HEK293 (cell line): Measurements from ENCODE around the gene ARHGAP15.

Experiments
- CTCF ChIA-PET: fragments of 350-600 bp; formaldehyde crosslinking; extraction: SDS; loops from one replicate; lab custom pipeline; 2021; ENCODE audit warnings: antibody characterized with exemption; lab: Yijun Ruan, JAX
- POLR2A ChIA-PET: fragments of 300-600 bp; formaldehyde crosslinking; extraction: SDS; loops from one replicate; lab custom pipeline; 2020; ENCODE audit warnings: antibody characterized with exemption, inconsistent platforms; lab: Yijun Ruan, JAX
- H3K27ac ChIP-seq: fragments of 200-500 bp; sonication (Bioruptor generic); 2 replicates; pipeline ENCODE4 v1.5.1; 2014; ENCODE audit warnings: low read depth, low read length, control low read depth, inconsistent platforms; ENCODE audit errors: extremely low read depth
- H3K36me3 ChIP-seq, 2 experiments: fragments of 200-500 bp in 1 of 2; sonication (Bioruptor generic) in 1 of 2; 1 replicate in 1 of 2; 2 replicates in 1 of 2; pipeline ENCODE4 v1.5.1; 2014 to 2017; ENCODE audit warnings: inconsistent platforms in 2 of 2, low read length in 2 of 2; ENCODE audit not compliant: control insufficient read depth in 2 of 2, insufficient read depth in 1 of 2
- H3K4me1 ChIP-seq: fragments of 200-500 bp; sonication (Bioruptor generic); 2 replicates; pipeline ENCODE4 v1.5.1; 2014; ENCODE audit warnings: mild to moderate bottlenecking, low read length, inconsistent platforms; ENCODE audit not compliant: control insufficient read depth, insufficient read depth
- H3K4me3 ChIP-seq: 2 replicates; pipeline ENCODE4 v1.5.1; 2011; ENCODE audit warnings: low read depth, mild to moderate bottlenecking, control low read depth, low read length, moderate library complexity
- H3K9me3 ChIP-seq: fragments of 200-500 bp; sonication (Bioruptor generic); 2 replicates; pipeline ENCODE4 v1.5.1; 2014; ENCODE audit warnings: low read depth, low read length, inconsistent platforms; ENCODE audit not compliant: control insufficient read depth, insufficient read depth
- BCL6B ChIP-seq: fragments of 450-650 bp; formaldehyde crosslinking; IDR thresholded peaks from 2 replicates; pipeline ENCODE4 v1.5.1; 2017; ENCODE audit warnings: missing biosample characterization, missing genetic modification characterization
- EGR2 ChIP-seq: fragments of 450-650 bp; formaldehyde crosslinking; IDR thresholded peaks from 2 replicates; pipeline ENCODE4 v1.5.1; 2016; ENCODE audit warnings: low read depth, missing biosample characterization, missing genetic modification characterization
- GLI2 ChIP-seq: fragments of 450-650 bp; formaldehyde crosslinking; IDR thresholded peaks from 2 replicates; pipeline ENCODE4; 2017; ENCODE audit warnings: missing biosample characterization, missing genetic modification characterization, low read depth, borderline replicate concordance
- GLIS2 ChIP-seq: fragments of 450-650 bp; formaldehyde crosslinking; IDR thresholded peaks from 2 replicates; pipeline ENCODE4 v1.5.1; 2016; ENCODE audit warnings: missing biosample characterization, missing genetic modification characterization
- MYNN ChIP-seq: fragments of 450-650 bp; formaldehyde crosslinking; IDR thresholded peaks from 2 replicates; pipeline ENCODE4 v1.5.1; 2016; ENCODE audit warnings: missing biosample characterization, missing genetic modification characterization, borderline replicate concordance
- MZF1 ChIP-seq: fragments of 450-650 bp; formaldehyde crosslinking; IDR thresholded peaks from 2 replicates; pipeline ENCODE4 v1.5.1; 2017; ENCODE audit warnings: missing biosample characterization, missing genetic modification characterization, borderline replicate concordance
- YY2 ChIP-seq: fragments of 450-650 bp; formaldehyde crosslinking; IDR thresholded peaks from 2 replicates; pipeline ENCODE4 v1.5.1; 2016; ENCODE audit warnings: missing biosample characterization, missing genetic modification characterization
- ZBTB26 ChIP-seq: fragments of 450-650 bp; formaldehyde crosslinking; optimal IDR thresholded peaks from 2 replicates; pipeline ENCODE3; 2016; ENCODE audit warnings: missing biosample characterization, mild to moderate bottlenecking, missing genetic modification characterization
- ZNF10 ChIP-seq: fragments of 450-650 bp; formaldehyde crosslinking; IDR thresholded peaks from 2 replicates; pipeline ENCODE4 v1.5.1; 2017; ENCODE audit warnings: missing biosample characterization, missing genetic modification characterization
- ZNF169 ChIP-seq: fragments of 450-650 bp; formaldehyde crosslinking; IDR thresholded peaks from 2 replicates; pipeline ENCODE4 v1.5.1; 2016; ENCODE audit warnings: missing biosample characterization, missing genetic modification characterization
- ZNF280C ChIP-seq: fragments of 450-650 bp; formaldehyde crosslinking; IDR thresholded peaks from 2 replicates; pipeline ENCODE4 v1.5.1; 2016; ENCODE audit warnings: missing biosample characterization, missing genetic modification characterization
- ZNF501 ChIP-seq: fragments of 450-650 bp; formaldehyde crosslinking; IDR thresholded peaks from 2 replicates; pipeline ENCODE4 v1.5.1; 2016; ENCODE audit warnings: missing biosample characterization, missing genetic modification characterization
- ZNF830 ChIP-seq: fragments of 450-650 bp; IDR thresholded peaks from 2 replicates; pipeline ENCODE4 v1.5.0; 2018; ENCODE audit warnings: missing biosample characterization, missing genetic modification characterization, low read depth, mild to moderate bottlenecking, moderate library complexity
- ZSCAN16 ChIP-seq: fragments of 450-650 bp; formaldehyde crosslinking; IDR thresholded peaks from 2 replicates; pipeline ENCODE4 v1.5.1; 2016; ENCODE audit warnings: missing biosample characterization, missing genetic modification characterization
- TF ChIP-seq, protein P1 (sequence below): fragments of 450-650 bp; formaldehyde crosslinking; IDR thresholded peaks from 2 replicates; pipeline ENCODE4 v1.5.1; 2016; ENCODE audit warnings: missing biosample characterization, missing genetic modification characterization
- TF ChIP-seq, protein P2 (sequence below): sonication (generic); formaldehyde crosslinking; IDR thresholded peaks from 2 replicates; pipeline ENCODE4 v1.8.1; 2022; ENCODE audit warnings: mild to moderate bottlenecking, moderate library complexity, missing genetic modification reagents

The ARHGAP15 gene

GRCh38 chr2:143140864-143141661, 11.8 kb downstream of the ARHGAP15 start (continued):
- no peak for TF ChIP-seq GLIS2
- no peak for TF ChIP-seq YY2 (tag by site-specific recombination)
- no peak for TF ChIP-seq ZNF10 (tag by site-specific recombination)
- no peak for TF ChIP-seq ZNF169 (tag by site-specific recombination)
- TF ChIP-seq ZNF280C (tag by site-specific recombination), result no peak
- TF ChIP-seq ZNF501 (tag by site-specific recombination), result no peak
- TF ChIP-seq, protein P1, sequence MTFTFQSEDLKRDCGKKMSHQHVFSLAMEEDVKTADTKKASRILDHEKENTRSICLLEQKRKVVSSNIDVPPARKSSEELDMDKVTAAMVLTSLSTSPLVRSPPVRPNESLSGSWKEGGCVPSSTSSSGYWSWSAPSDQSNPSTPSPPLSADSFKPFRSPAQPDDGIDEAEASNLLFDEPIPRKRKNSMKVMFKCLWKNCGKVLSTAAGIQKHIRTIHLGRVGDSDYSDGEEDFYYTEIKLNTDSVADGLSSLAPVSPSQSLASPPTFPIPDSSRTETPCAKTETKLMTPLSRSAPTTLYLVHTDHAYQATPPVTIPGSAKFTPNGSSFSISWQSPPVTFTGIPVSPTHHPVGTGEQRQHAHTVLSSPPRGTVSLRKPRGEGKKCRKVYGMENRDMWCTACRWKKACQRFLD (tag by site-specific recombination), result no peak
- no peak for TF ChIP-seq BCL6B
- no peak for TF ChIP-seq MYNN

DNA sequence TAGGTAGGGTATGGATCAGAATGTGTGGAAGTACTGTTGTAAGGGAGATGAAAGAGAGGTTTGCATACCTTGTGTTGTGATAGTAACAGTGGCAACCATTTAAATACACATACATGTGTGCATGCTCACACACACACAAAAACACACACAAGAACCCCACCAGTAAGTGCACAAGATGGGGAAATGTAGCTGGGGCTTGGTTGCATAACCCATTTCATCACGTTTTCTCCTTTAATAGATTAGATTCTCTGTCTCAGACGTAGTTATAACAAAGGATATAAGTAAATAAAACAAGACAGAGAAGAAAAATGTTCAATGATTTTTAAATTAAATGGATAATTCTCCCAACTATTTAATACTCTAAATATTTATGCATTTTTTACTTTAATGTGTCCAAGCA, 13.4 kb downstream of the ARHGAP15 start:
- TF ChIP-seq GLI2 (tag by site-specific recombination) (no peak), ZNF830 (tag by site-specific recombination) (no peak), ZSCAN16 (tag by site-specific recombination) (no peak), MZF1 (tag by site-specific recombination) (no peak), ZBTB26 (tag by site-specific recombination) (no peak), GLIS2 (no peak), EGR2 (tag by site-specific recombination) (no peak)
- TF ChIP-seq, protein P2, sequence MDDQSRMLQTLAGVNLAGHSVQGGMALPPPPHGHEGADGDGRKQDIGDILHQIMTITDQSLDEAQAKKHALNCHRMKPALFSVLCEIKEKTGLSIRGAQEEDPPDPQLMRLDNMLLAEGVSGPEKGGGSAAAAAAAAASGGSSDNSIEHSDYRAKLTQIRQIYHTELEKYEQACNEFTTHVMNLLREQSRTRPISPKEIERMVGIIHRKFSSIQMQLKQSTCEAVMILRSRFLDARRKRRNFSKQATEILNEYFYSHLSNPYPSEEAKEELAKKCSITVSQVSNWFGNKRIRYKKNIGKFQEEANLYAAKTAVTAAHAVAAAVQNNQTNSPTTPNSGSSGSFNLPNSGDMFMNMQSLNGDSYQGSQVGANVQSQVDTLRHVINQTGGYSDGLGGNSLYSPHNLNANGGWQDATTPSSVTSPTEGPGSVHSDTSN (CRISPR knock-in tag), result no peak
- Histone ChIP-seq H3K27ac (no peak overlapping the region), H3K4me1 (no peaks in the 10 kb centered on the region), H3K4me3 (no peak overlapping the region), H3K9me3 (no peaks in the 10 kb centered on the region), H3K36me3 (no peaks in the 10 kb centered on the region)
- CTCF ChIA-PET, result interaction anchor here (0.7 kb wide), 1 partner anchor 672 kb away, joined by 3 read pairs; no protein-coding TSS in a partner anchor
- POLR2A ChIA-PET, result no interaction called here
